ENCODE data around the gene IGSF23.

IGSF23 gene

DNA sequence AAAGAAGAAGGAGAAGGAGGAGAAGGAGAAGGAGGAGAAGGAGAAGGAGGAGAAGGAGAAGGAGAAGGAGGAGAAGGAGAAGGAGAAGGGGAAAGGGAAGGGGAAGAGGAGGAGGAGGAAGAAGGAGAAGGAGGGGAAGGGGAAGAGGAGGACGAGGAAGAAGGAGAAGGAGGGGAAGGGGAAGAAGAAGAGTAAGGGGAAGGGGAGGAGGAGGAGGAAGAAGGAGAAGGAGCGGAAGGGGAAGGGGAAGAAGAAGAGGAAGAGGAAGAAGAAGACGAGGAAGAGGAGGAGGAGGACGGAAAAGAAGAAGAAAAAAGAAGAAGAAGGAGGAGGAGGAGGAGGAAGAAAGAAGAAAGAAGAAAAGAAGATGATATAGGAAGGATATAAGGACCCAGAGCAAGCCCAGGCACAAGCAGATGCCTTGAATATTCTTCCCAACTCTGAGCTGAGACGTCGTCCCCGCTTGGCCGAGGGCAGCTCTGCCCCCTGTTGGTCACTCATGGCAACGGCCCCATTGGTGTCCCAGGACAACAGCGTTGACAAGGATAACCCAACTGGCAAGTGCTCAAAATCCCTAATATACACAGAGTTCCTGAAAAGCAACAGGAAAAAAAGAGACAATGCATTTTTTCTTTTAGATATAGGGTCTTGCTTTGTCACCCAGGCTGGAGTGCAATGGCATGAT, 30.6 kb upstream of the IGSF23 start:
- Histone ChIP-seq H3K4me3 (ENCODE audit: low read length in 2 of 2) (no peak overlapping the region), H2AFZ (ENCODE audit: low read length) (no peak overlapping the region), H4K8ac (ENCODE audit: low read depth, low read length) (no peak overlapping the region), H3K4me2 (ENCODE audit: insufficient read depth, low read length, poor library complexity, severe bottlenecking) (no peak overlapping the region), H2BK12ac (ENCODE audit: low read length) (no peak overlapping the region), H3K4ac (ENCODE audit: low read length) (no peak overlapping the region), H3K27ac (replicated peaks; ENCODE audit: low read length) (no peak overlapping the region), H2BK5ac (ENCODE audit: low read length) (no peak overlapping the region), H2BK15ac (ENCODE audit: low read length) (no peak overlapping the region), H3K27me3 (ENCODE audit: control insufficient read depth in 3 of 3, insufficient read depth in 3 of 3, low read depth in 1 of 3, low read length in 3 of 3) (no peaks in the 10 kb centered on the region), H3K14ac (ENCODE audit: low read length) (no peak overlapping the region), H3K23ac (ENCODE audit: low read depth, low read length, poor library complexity) (no peak overlapping the region), H4K91ac (ENCODE audit: low read depth, low read length, poor library complexity) (no peak overlapping the region), H2AK5ac (ENCODE audit: low read depth, low read length) (no peak overlapping the region), H3K36me3 (replicated peaks in 1 of 2; ENCODE audit: control insufficient read depth in 2 of 2, insufficient read depth in 2 of 2, low read length in 2 of 2) (no peaks in the 10 kb centered on the region), H3K9ac (ENCODE audit: low read depth, low read length, poor library complexity) (no peak overlapping the region), H3K4me1 (ENCODE audit: control insufficient read depth in 2 of 2, insufficient read depth in 1 of 2, low read depth in 1 of 2, low read length in 2 of 2) (no peaks in the 10 kb centered on the region), H3K9me3 (replicated peaks in 1 of 2; ENCODE audit: control insufficient read depth in 2 of 2, insufficient read depth in 1 of 2, low read depth in 1 of 2, low read length in 2 of 2) (peaks cover 6 to 13% of the 10 kb centered on the region in 2 donors), H3K79me1 (ENCODE audit: low read depth, low read length) (no peaks in the 10 kb centered on the region), H3K18ac (ENCODE audit: low read length) (no peak overlapping the region), H2BK120ac (ENCODE audit: low read depth, low read length) (no peak overlapping the region)
- no CpG with 5 or more reads among the region's 10 CpGs for WGBS, 2 donors (ENCODE audit: extremely low coverage in 2 of 2, insufficient read length in 2 of 2, insufficient replicate concordance in 1 of 2)
- DNase-seq (ENCODE audit: low spot score): no peak

- H3K27me3 ChIP-seq (ENCODE audit: control insufficient read depth in 3 of 3, insufficient read depth in 3 of 3, low read depth in 1 of 3, low read length in 3 of 3): no peaks in the 10 kb centered on the region
- H4K8ac ChIP-seq (ENCODE audit: low read depth, low read length): no peak overlapping the region
- no peak overlapping the region for H2BK120ac ChIP-seq (ENCODE audit: low read depth, low read length)
- H3K23ac ChIP-seq (ENCODE audit: low read depth, low read length, poor library complexity): no peak overlapping the region
- DNase-seq (ENCODE audit: low spot score): no peak
- WGBS, 2 donors (ENCODE audit: extremely low coverage in 2 of 2, insufficient read length in 2 of 2, insufficient replicate concordance in 1 of 2): no CpG with 5 or more reads among the region's 5 CpGs
- H3K4me3 ChIP-seq (ENCODE audit: low read length in 2 of 2): no peak overlapping the region
- no peak overlapping the region for H3K4ac ChIP-seq (ENCODE audit: low read length)
- H3K4me2 ChIP-seq (ENCODE audit: insufficient read depth, low read length, poor library complexity, severe bottlenecking): no peak overlapping the region
- H4K91ac ChIP-seq (ENCODE audit: low read depth, low read length, poor library complexity): no peak overlapping the region
- H2AK5ac ChIP-seq (ENCODE audit: low read depth, low read length): peak overlapping the region; percentile 21
- H3K9ac ChIP-seq (ENCODE audit: low read depth, low read length, poor library complexity): no peak overlapping the region
- H2AFZ ChIP-seq (ENCODE audit: low read length): no peak overlapping the region
- no peaks in the 10 kb centered on the region for H3K36me3 ChIP-seq (replicated peaks in 1 of 2; ENCODE audit: control insufficient read depth in 2 of 2, insufficient read depth in 2 of 2, low read length in 2 of 2)
- no peak overlapping the region for H3K14ac ChIP-seq (ENCODE audit: low read length)
- no peak overlapping the region for H2BK5ac ChIP-seq (ENCODE audit: low read length)
- no peaks in the 10 kb centered on the region for H3K79me1 ChIP-seq (ENCODE audit: low read depth, low read length)
- H3K18ac ChIP-seq (ENCODE audit: low read length): no peak overlapping the region
- H3K4me1 ChIP-seq (ENCODE audit: control insufficient read depth in 2 of 2, insufficient read depth in 1 of 2, low read depth in 1 of 2, low read length in 2 of 2): no peaks in the 10 kb centered on the region
- no peak overlapping the region for H2BK12ac ChIP-seq (ENCODE audit: low read length)
- peaks cover 6 to 9% of the 10 kb centered on the region in 2 donors for H3K9me3 ChIP-seq (replicated peaks in 1 of 2; ENCODE audit: control insufficient read depth in 2 of 2, insufficient read depth in 1 of 2, low read depth in 1 of 2, low read length in 2 of 2)
- no peak overlapping the region for H3K27ac ChIP-seq (replicated peaks; ENCODE audit: low read length)
- H2BK15ac ChIP-seq (ENCODE audit: low read length): no peak overlapping the region
Measured at GRCh38 chr19:44585371-44586133, 27.8 kb upstream of the IGSF23 start.

GRCh38 chr19:44587963-44588770, 25.2 kb upstream of the IGSF23 start:
- no CpG with 5 or more reads among the region's 2 CpGs for WGBS, 2 donors (ENCODE audit: extremely low coverage in 2 of 2, insufficient read length in 2 of 2, insufficient replicate concordance in 1 of 2)
- H3K9ac ChIP-seq (ENCODE audit: low read depth, low read length, poor library complexity): no peak overlapping the region
- H3K36me3 ChIP-seq (replicated peaks in 1 of 2; ENCODE audit: control insufficient read depth in 2 of 2, insufficient read depth in 2 of 2, low read length in 2 of 2): no peaks in the 10 kb centered on the region
- H2AFZ ChIP-seq (ENCODE audit: low read length): no peak overlapping the region
- H3K14ac ChIP-seq (ENCODE audit: low read length): no peak overlapping the region
- no peak overlapping the region for H4K8ac ChIP-seq (ENCODE audit: low read depth, low read length)
- no peaks in the 10 kb centered on the region for H3K27me3 ChIP-seq (ENCODE audit: control insufficient read depth in 3 of 3, insufficient read depth in 3 of 3, low read depth in 1 of 3, low read length in 3 of 3)
- H3K23ac ChIP-seq (ENCODE audit: low read depth, low read length, poor library complexity): no peak overlapping the region
- H2BK12ac ChIP-seq (ENCODE audit: low read length): no peak overlapping the region
- no peak overlapping the region for H2BK120ac ChIP-seq (ENCODE audit: low read depth, low read length)
- no peak for DNase-seq (ENCODE audit: low spot score)
- no peak overlapping the region for H3K4me3 ChIP-seq (ENCODE audit: low read length in 2 of 2)
- H2AK5ac ChIP-seq (ENCODE audit: low read depth, low read length): no peak overlapping the region
- H4K91ac ChIP-seq (ENCODE audit: low read depth, low read length, poor library complexity): no peak overlapping the region
- no peak overlapping the region for H3K4ac ChIP-seq (ENCODE audit: low read length)
- H3K79me1 ChIP-seq (ENCODE audit: low read depth, low read length): no peaks in the 10 kb centered on the region
- peaks cover 8 to 9% of the 10 kb centered on the region in 2 donors for H3K9me3 ChIP-seq (replicated peaks in 1 of 2; ENCODE audit: control insufficient read depth in 2 of 2, insufficient read depth in 1 of 2, low read depth in 1 of 2, low read length in 2 of 2)
- H3K27ac ChIP-seq (replicated peaks; ENCODE audit: low read length): no peak overlapping the region
- H3K18ac ChIP-seq (ENCODE audit: low read length): no peak overlapping the region
- H2BK15ac ChIP-seq (ENCODE audit: low read length): no peak overlapping the region
- H3K4me1 ChIP-seq (ENCODE audit: control insufficient read depth in 2 of 2, insufficient read depth in 1 of 2, low read depth in 1 of 2, low read length in 2 of 2): no peaks in the 10 kb centered on the region
- no peak overlapping the region for H2BK5ac ChIP-seq (ENCODE audit: low read length)
- no peak overlapping the region for H3K4me2 ChIP-seq (ENCODE audit: insufficient read depth, low read length, poor library complexity, severe bottlenecking)

- H2AFZ ChIP-seq (ENCODE audit: low read length): no peak overlapping the region
- no peak overlapping the region for H2BK15ac ChIP-seq (ENCODE audit: low read length)
Measured at GRCh38 chr19:44588771-44589112, 24.6 kb upstream of the IGSF23 start.

More at GRCh38 chr19:44588771-44589112, 24.6 kb upstream of the IGSF23 start:
- no peak overlapping the region for H4K91ac ChIP-seq (ENCODE audit: low read depth, low read length, poor library complexity)
- H3K4me1 ChIP-seq (ENCODE audit: control insufficient read depth in 2 of 2, insufficient read depth in 1 of 2, low read depth in 1 of 2, low read length in 2 of 2): peaks cover 0 to under 1% of the 10 kb centered on the region in 2 donors
- no peak overlapping the region for H2BK5ac ChIP-seq (ENCODE audit: low read length)
- no CpG with 5 or more reads among the region's 3 CpGs for whole genome bisulfite sequencing, 2 donors (ENCODE audit: extremely low coverage in 2 of 2, insufficient read length in 2 of 2, insufficient replicate concordance in 1 of 2)
- no peak for DNase-seq (ENCODE audit: low spot score)
- no peaks in the 10 kb centered on the region for H3K79me1 ChIP-seq (ENCODE audit: low read depth, low read length)
- no peak overlapping the region for H3K4me3 ChIP-seq (ENCODE audit: low read length in 2 of 2)
- H2BK120ac ChIP-seq (ENCODE audit: low read depth, low read length): no peak overlapping the region
- no peak overlapping the region for H2BK12ac ChIP-seq (ENCODE audit: low read length)
- H3K4me2 ChIP-seq (ENCODE audit: insufficient read depth, low read length, poor library complexity, severe bottlenecking): no peak overlapping the region
- no peak overlapping the region for H4K8ac ChIP-seq (ENCODE audit: low read depth, low read length)
- H3K9me3 ChIP-seq (replicated peaks in 1 of 2; ENCODE audit: control insufficient read depth in 2 of 2, insufficient read depth in 1 of 2, low read depth in 1 of 2, low read length in 2 of 2): peaks cover 8 to 11% of the 10 kb centered on the region in 2 donors
- no peak overlapping the region for H3K9ac ChIP-seq (ENCODE audit: low read depth, low read length, poor library complexity)
- no peak overlapping the region for H3K4ac ChIP-seq (ENCODE audit: low read length)
- H3K14ac ChIP-seq (ENCODE audit: low read length): no peak overlapping the region
- H3K18ac ChIP-seq (ENCODE audit: low read length): no peak overlapping the region
- peaks cover 0 to 2% (median 0%) of the 10 kb centered on the region in 3 experiments for H3K27me3 ChIP-seq (ENCODE audit: control insufficient read depth in 3 of 3, insufficient read depth in 3 of 3, low read depth in 1 of 3, low read length in 3 of 3)
- no peak overlapping the region for H2AK5ac ChIP-seq (ENCODE audit: low read depth, low read length)
- no peaks in the 10 kb centered on the region for H3K36me3 ChIP-seq (replicated peaks in 1 of 2; ENCODE audit: control insufficient read depth in 2 of 2, insufficient read depth in 2 of 2, low read length in 2 of 2)
- H3K23ac ChIP-seq (ENCODE audit: low read depth, low read length, poor library complexity): no peak overlapping the region
- no peak overlapping the region for H3K27ac ChIP-seq (replicated peaks; ENCODE audit: low read length)
